Measurements from ENCODE around the gene ARHGAP29. TPM values are rescaled to one million over a fixed set of nuclear protein-coding genes. Genes with fewer than 3 reads are reported as not detected.
"Not testable (repeated sequence)": the region's sequence is repeated elsewhere in the genome, so short reads cannot be mapped to it uniquely, and the experiment has no call there.

The ARHGAP29 gene
- total and polyA plus RNA-seq, 4 donors = 15.3 to 86.0 (median 51.5) TPM

GRCh38 chr1:94164885-94165284 lies 72.5 kb downstream of the ARHGAP29 start:
- not testable (repeated sequence) for DNase-seq (ENCODE audit: low read depth in 4 of 6, low spot score in 6 of 6); H3K27me3 ChIP-seq (ENCODE audit: control insufficient read depth, insufficient read depth, low read length); H3K4me1 ChIP-seq (ENCODE audit: control insufficient read depth, insufficient read depth, low read length); H3K36me3 ChIP-seq (ENCODE audit: control insufficient read depth, insufficient read depth, low read length); H3K9me3 ChIP-seq (ENCODE audit: control insufficient read depth, insufficient read depth, low read length); H3K4me3 ChIP-seq (ENCODE audit: low read depth, low read length); H3K27ac ChIP-seq (ENCODE audit: low read depth, low read length)
- no CpG with 5 or more reads among the region's 2 CpGs for whole genome bisulfite sequencing (ENCODE audit: insufficient coverage)

DNA sequence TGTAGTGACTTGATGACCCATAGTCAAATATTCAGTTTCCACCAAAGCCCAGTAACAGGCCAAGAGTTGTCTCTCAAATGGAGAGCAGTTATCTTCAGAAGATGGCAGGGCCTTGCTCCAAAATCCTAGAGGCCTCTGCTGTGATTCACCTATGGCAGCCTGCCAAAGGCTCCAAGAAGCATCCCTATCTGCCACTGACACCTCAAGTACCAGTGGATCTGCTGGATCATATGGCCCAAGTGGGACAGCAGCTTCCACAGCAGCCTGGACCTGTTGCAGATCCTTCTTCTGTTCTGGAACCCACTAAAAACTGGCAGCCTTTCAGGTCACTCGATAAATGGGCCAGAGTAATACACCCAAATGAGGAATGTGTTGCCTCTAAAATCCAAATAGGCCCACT lies 73.3 kb downstream of the ARHGAP29 start:
- not testable (repeated sequence) for H3K27ac ChIP-seq (ENCODE audit: low read depth, low read length); H3K4me3 ChIP-seq (ENCODE audit: low read depth, low read length); H3K9me3 ChIP-seq (ENCODE audit: control insufficient read depth, insufficient read depth, low read length); H3K36me3 ChIP-seq (ENCODE audit: control insufficient read depth, insufficient read depth, low read length); H3K4me1 ChIP-seq (ENCODE audit: control insufficient read depth, insufficient read depth, low read length); H3K27me3 ChIP-seq (ENCODE audit: control insufficient read depth, insufficient read depth, low read length); DNase-seq (ENCODE audit: low read depth in 4 of 6, low spot score in 6 of 6)
- WGBS (ENCODE audit: insufficient coverage) = 80% methylated on average over 1 of the region's 1 CpG

- not testable (repeated sequence) for H3K36me3 ChIP-seq (ENCODE audit: control insufficient read depth, insufficient read depth, low read length); DNase-seq (ENCODE audit: low read depth in 4 of 6, low spot score in 6 of 6); H3K9me3 ChIP-seq (ENCODE audit: control insufficient read depth, insufficient read depth, low read length); H3K4me3 ChIP-seq (ENCODE audit: low read depth, low read length); H3K27me3 ChIP-seq (ENCODE audit: control insufficient read depth, insufficient read depth, low read length); H3K4me1 ChIP-seq (ENCODE audit: control insufficient read depth, insufficient read depth, low read length); H3K27ac ChIP-seq (ENCODE audit: low read depth, low read length)
- 95% methylated on average over 4 of the region's 5 CpGs for WGBS (ENCODE audit: insufficient coverage)
Measured at GRCh38 chr1:94163249-94163648, 74.1 kb downstream of the ARHGAP29 start.

- 63% methylated on average over 3 of the region's 4 CpGs for WGBS (ENCODE audit: insufficient coverage)
- H3K36me3 ChIP-seq (ENCODE audit: control insufficient read depth, insufficient read depth, low read length) = no peaks in the 10 kb centered on the region
- no peak overlapping the region for H3K4me3 ChIP-seq (ENCODE audit: low read depth, low read length)
- H3K9me3 ChIP-seq (ENCODE audit: control insufficient read depth, insufficient read depth, low read length) = peaks cover under 1% of the 10 kb centered on the region
- H3K27me3 ChIP-seq (ENCODE audit: control insufficient read depth, insufficient read depth, low read length) = no peaks in the 10 kb centered on the region
- peak in 3 of 6 donors; percentile 6 to 34 (median 28) for DNase-seq (ENCODE audit: low read depth in 4 of 6, low spot score in 6 of 6)
- no peaks in the 10 kb centered on the region for H3K4me1 ChIP-seq (ENCODE audit: control insufficient read depth, insufficient read depth, low read length)
- H3K27ac ChIP-seq (ENCODE audit: low read depth, low read length) = no peak overlapping the region
Measured at GRCh38 chr1:94160811-94161210, 76.6 kb downstream of the ARHGAP29 start.

GRCh38 chr1:94156096-94156625 lies 81.2 kb downstream of the ARHGAP29 start:
- Histone ChIP-seq H3K27ac (ENCODE audit: low read depth, low read length) (no peak overlapping the region), H3K27me3 (ENCODE audit: control insufficient read depth, insufficient read depth, low read length) (no peaks in the 10 kb centered on the region), H3K9me3 (ENCODE audit: control insufficient read depth, insufficient read depth, low read length) (no peaks in the 10 kb centered on the region), H3K4me1 (ENCODE audit: control insufficient read depth, insufficient read depth, low read length) (no peaks in the 10 kb centered on the region), H3K4me3 (ENCODE audit: low read depth, low read length) (no peak overlapping the region), H3K36me3 (ENCODE audit: control insufficient read depth, insufficient read depth, low read length) (no peaks in the 10 kb centered on the region)
- WGBS (ENCODE audit: insufficient coverage) = no CpG with 5 or more reads among the region's 1 CpG
- DNase-seq (ENCODE audit: low read depth in 4 of 6, low spot score in 6 of 6) = no peak

GRCh38 chr1:94154989-94155388 lies 82.4 kb downstream of the ARHGAP29 start:
- no peaks in the 10 kb centered on the region for H3K36me3 ChIP-seq (ENCODE audit: control insufficient read depth, insufficient read depth, low read length)
- no peaks in the 10 kb centered on the region for H3K9me3 ChIP-seq (ENCODE audit: control insufficient read depth, insufficient read depth, low read length)
- no peaks in the 10 kb centered on the region for H3K27me3 ChIP-seq (ENCODE audit: control insufficient read depth, insufficient read depth, low read length)
- DNase-seq (ENCODE audit: low read depth in 4 of 6, low spot score in 6 of 6) = peak in 1 of 6 donors; percentile 40
- H3K4me3 ChIP-seq (ENCODE audit: low read depth, low read length) = no peak overlapping the region
- no peak overlapping the region for H3K27ac ChIP-seq (ENCODE audit: low read depth, low read length)
- no peaks in the 10 kb centered on the region for H3K4me1 ChIP-seq (ENCODE audit: control insufficient read depth, insufficient read depth, low read length)
- no CpG with 5 or more reads among the region's 1 CpG for WGBS (ENCODE audit: insufficient coverage)

- H3K27ac ChIP-seq (ENCODE audit: low read depth, low read length) = no peak overlapping the region
Measured at GRCh38 chr1:94153133-94153532, 84.3 kb downstream of the ARHGAP29 start.

GRCh38 chr1:94149166-94149565 lies 88.2 kb downstream of the ARHGAP29 start:
- not testable (repeated sequence) for H3K27ac ChIP-seq (ENCODE audit: low read depth, low read length); DNase-seq (ENCODE audit: low read depth in 4 of 6, low spot score in 6 of 6); H3K27me3 ChIP-seq (ENCODE audit: control insufficient read depth, insufficient read depth, low read length); H3K36me3 ChIP-seq (ENCODE audit: control insufficient read depth, insufficient read depth, low read length); H3K4me3 ChIP-seq (ENCODE audit: low read depth, low read length); H3K4me1 ChIP-seq (ENCODE audit: control insufficient read depth, insufficient read depth, low read length); H3K9me3 ChIP-seq (ENCODE audit: control insufficient read depth, insufficient read depth, low read length)

More at GRCh38 chr1:94153133-94153532, 84.3 kb downstream of the ARHGAP29 start:
- H3K36me3 ChIP-seq (ENCODE audit: control insufficient read depth, insufficient read depth, low read length) = no peaks in the 10 kb centered on the region
- H3K4me1 ChIP-seq (ENCODE audit: control insufficient read depth, insufficient read depth, low read length) = no peaks in the 10 kb centered on the region
- no peak overlapping the region for H3K4me3 ChIP-seq (ENCODE audit: low read depth, low read length)
- WGBS (ENCODE audit: insufficient coverage) = 89% methylated on average over 1 of the region's 1 CpG
- H3K9me3 ChIP-seq (ENCODE audit: control insufficient read depth, insufficient read depth, low read length) = no peaks in the 10 kb centered on the region
- no peak for DNase-seq (ENCODE audit: low read depth in 4 of 6, low spot score in 6 of 6)
- no peaks in the 10 kb centered on the region for H3K27me3 ChIP-seq (ENCODE audit: control insufficient read depth, insufficient read depth, low read length)

DNA sequence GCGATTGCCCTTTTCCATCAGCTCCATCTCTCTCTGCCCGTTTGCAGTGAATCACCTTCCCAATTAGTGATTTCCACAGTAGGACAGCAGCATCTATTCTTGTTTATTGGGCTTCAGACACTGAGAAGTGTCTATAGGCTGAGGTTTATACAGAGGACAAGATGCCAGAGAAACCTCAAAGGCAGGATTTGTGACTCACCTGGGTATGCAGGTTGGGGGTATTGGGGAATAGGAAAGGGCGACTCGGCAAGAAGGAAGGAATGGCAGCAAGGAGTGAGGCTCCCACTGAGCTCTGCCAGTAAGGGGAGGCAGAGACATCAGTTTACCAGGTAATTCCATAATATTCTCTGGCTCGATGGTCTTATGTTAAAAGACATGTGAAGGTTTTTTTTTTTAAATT lies 91.1 kb downstream of the ARHGAP29 start:
- DNase-seq (ENCODE audit: low read depth in 4 of 6, low spot score in 6 of 6) = no peak
- no peaks in the 10 kb centered on the region for H3K4me1 ChIP-seq (ENCODE audit: control insufficient read depth, insufficient read depth, low read length)
- no peak overlapping the region for H3K27ac ChIP-seq (ENCODE audit: low read depth, low read length)
- 77% methylated on average over 2 of the region's 5 CpGs for WGBS (ENCODE audit: insufficient coverage)
- H3K36me3 ChIP-seq (ENCODE audit: control insufficient read depth, insufficient read depth, low read length) = no peaks in the 10 kb centered on the region
- H3K4me3 ChIP-seq (ENCODE audit: low read depth, low read length) = no peak overlapping the region
- no peaks in the 10 kb centered on the region for H3K9me3 ChIP-seq (ENCODE audit: control insufficient read depth, insufficient read depth, low read length)
- no peaks in the 10 kb centered on the region for H3K27me3 ChIP-seq (ENCODE audit: control insufficient read depth, insufficient read depth, low read length)

- WGBS (ENCODE audit: insufficient coverage) = no CpG with 5 or more reads among the region's 1 CpG
- no peak overlapping the region for H3K4me3 ChIP-seq (ENCODE audit: low read depth, low read length)
- no peak overlapping the region for H3K27ac ChIP-seq (ENCODE audit: low read depth, low read length)
- DNase-seq (ENCODE audit: low read depth in 4 of 6, low spot score in 6 of 6) = no peak
- H3K4me1 ChIP-seq (ENCODE audit: control insufficient read depth, insufficient read depth, low read length) = no peaks in the 10 kb centered on the region
- no peaks in the 10 kb centered on the region for H3K36me3 ChIP-seq (ENCODE audit: control insufficient read depth, insufficient read depth, low read length)
- no peaks in the 10 kb centered on the region for H3K27me3 ChIP-seq (ENCODE audit: control insufficient read depth, insufficient read depth, low read length)
- H3K9me3 ChIP-seq (ENCODE audit: control insufficient read depth, insufficient read depth, low read length) = no peaks in the 10 kb centered on the region
Measured at GRCh38 chr1:94144836-94145235, 92.5 kb downstream of the ARHGAP29 start.

All from spinal cord (tissue), 10 donors.